Measurements from ENCODE around the gene CCDC91.
"Not testable (repeated sequence)": the region's sequence is repeated elsewhere in the genome, so short reads cannot be mapped to it uniquely, and the experiment has no call there.

Gene CCDC91

DNA sequence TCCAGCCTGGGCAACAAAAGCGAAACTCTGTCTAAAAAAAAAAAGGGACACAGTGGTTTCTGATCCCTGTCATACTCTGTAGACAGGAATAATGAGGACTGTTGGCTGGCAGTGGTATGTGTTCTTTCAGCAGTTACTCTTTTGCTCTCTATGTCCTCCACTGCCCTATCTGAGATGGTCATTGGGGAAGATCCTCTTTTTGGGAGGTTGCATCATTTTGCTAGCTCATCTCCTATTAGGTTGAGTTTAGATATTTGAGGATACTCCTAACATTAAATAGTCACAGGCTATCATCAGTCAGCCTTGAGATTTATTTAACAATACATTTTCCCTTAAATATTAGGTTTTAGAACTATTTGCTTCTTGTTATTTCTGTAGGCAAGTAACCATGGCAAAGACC, 5.9 kb upstream of the CCDC91 start:
- DNase-seq, result no peak

DNA sequence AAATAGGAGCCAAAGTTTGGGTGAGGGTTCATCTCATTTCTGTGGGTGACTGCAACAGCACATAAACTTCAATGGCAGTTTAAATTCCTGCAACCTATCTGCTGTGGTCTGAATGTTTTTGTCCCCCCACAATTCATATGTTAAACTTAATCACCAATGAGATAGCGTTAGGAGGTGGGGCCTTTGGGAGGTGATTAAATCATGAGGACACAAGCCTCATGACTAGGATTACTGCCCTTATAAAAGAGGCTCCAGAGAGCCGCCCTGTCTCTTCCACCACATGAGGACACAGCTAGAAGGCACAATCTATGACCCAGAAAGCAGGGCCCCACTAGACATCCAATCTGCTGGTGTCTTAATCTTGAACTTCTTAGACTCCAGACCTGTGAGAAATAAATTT, 3.8 kb upstream of the CCDC91 start:
- DNase-seq, result no peak

DNA sequence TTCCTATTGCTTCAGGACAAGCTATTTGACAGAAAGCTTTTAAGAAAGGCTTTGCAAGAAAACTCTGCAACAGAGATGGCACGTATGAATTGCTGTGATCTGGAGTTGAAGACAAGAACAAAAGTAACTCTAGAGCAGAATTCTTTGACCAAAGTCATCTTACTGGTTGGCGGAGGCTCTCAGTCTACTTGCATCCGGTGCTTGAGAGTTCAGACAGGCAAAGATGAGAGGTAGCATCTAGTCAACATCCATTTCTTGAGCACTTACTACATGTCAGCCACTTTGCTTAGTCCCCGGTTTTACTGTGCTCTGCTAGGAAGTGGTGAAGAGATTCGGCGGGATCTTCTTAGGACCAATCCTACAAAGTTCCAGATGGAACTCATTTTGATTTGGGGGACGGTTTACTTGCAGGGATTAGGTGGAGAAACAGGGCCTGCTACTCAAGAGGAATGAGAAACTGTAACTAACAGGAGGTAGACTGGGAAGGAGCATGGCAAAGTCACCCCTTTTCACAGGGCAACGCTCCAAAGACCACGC, 404 bp upstream of the CCDC91 start:
- DNase-seq, result no peak

DNA sequence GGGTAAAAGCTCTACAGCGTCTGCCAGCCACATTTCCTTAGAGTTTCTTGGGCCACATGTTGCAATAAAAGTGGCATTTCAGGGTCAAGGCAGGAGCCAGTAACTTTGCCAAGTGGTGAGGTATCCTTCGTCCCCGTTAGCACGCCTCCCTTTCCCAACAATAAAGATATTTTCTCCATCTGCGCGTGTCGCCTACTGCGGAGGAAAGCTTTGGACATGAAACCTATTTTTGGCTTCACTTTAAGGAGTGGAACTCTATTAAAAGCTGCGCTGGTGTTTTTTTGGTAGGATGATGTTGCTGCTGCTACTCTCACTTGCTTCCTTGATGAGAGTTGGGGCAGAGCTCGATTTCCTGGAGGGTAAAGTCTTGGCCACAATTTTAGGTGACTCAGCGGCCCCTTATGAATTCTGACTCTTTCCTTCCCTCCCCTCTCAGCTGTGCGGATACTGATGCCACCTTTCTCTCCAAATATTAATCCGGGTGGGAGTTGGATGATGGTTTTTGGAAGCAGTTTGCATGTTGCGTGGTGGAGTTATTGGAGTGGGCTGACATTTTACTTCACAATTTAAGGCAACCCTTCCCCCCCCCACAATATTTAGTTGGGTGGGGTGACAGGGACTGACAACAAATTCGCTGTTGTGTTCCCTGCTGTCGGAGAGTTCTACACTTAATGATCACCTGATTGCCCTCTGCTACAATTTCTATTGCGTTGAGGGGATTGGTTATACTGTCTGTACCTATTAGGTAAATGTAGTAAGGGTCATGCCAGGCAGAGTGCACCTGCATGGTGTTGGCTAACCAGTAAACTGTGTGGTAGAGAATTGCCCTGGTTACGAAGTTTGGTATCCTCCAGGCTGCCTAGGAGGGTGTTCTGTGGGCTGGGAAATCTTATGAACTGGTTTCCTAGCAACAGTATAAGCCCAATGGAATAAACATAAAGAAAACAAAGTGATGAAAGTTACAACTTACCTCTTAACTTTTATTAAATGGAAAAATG, 1.1 kb downstream of the CCDC91 start:
- no peak for DNase-seq

DNA sequence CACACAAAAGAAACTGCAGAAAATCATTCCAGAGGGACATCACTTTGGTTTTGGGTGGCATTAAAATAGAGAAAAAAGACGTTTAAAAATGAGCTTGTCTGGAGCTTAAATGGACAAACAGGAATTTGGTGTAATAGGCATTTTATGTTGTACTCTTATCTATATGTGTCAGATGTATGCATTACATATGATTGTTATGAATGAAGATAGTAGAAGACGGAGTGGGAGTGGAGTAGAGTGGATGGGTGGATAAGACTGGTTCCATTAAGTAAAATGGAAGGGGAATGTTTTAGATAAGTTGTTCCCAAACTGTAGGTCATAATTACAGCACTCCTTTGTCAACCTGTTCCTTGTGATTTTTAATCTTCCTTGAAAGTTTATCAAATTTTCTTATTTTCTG, 1.9 kb downstream of the CCDC91 start:
- DNase-seq, result no peak

DNA sequence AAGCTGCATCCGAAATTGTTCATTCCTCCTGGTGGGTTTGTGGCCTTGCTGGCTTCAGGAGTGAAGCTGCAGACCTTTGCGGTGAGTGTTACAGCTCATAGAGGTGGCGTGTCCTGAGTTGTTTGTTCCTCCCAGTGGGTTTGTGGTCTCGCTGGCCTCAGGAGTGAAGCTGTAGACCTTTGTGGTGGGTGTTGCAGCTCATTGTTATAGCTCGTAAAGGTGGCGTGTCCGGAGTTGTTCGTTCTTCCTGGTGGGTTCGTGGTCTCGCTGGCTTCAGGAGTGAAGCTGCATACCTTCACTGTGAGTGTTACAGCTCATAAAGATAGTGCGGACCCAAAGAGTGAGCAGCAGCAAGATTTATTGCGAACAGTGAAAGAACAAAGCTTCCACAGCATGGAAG, 4.4 kb downstream of the CCDC91 start:
- not testable (repeated sequence) for DNase-seq

DNA sequence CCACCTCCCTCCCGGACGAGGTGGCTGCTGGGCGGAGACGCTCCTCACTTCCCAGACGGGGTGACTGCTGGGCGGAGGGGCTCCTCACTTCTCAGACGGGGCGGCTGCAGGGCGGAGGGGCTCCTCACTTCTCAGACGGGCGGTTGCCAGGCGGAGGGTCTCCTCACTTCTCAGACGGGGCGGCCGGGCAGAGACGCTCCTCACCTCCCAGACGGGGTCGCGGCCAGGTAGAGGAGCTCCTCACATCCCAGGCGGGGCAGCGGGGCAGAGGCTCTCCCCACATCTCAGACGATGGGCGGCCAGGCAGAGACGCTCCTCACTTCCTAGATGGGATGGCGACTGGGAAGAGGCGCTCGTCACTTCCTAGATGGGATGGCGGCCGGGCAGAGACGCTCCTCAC, 10.9 kb downstream of the CCDC91 start:
- DNase-seq, result not testable (repeated sequence)

DNA sequence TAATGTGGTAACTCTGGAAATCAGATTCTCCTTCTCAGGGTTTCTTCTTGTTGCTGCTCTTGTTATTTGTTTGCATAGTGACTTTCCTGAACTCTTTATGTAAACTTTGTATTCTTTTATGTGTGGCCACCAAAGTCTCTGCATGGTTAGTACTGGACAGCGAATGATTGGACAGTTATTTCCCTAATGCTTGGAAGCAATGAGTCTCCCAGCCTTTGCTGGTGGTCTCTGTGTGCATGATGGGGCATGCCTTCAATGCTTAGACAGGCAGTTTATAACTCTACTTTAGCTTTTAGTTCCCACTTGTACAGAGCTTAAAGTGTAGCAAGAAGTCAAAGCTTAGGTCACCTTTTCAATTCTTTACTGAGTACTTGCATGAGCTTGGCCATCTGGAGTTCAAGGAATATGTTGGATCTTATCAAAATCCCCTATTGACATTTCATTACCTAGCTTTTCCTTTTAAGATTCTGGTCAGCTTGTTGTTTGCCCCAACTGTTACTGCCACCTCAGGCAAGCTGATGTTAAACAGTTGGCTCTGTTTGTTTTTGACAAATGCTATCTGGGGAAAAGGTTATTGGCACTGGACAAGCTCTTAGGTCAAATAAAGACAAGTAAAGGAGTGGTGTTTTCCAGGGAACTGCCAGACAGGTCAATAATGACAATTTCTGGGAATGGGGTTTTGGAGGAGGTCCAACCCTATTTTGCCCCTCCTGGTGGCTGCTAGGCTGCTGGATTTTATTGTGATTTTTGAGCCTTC, 12.3 kb downstream of the CCDC91 start:
- no peak for DNase-seq

DNA sequence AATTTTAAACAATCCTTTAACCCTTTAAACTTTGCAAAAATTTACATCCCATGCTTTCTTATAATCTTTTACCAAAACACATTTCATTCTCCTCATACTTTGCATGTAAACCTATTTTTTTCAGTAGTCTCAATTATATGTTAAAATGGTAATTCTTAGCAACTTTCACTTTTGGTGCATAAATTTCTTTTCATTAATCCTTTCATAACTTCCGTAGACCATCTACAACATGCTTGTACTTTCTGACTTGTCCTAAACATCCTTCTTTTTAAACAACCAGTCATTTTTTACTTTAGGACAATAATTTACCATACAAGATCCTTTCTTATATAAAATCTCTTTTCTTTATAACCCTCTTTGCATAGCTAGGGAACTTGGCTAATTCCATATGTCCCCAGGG, 19.5 kb downstream of the CCDC91 start:
- DNase-seq, result no peak

DNA sequence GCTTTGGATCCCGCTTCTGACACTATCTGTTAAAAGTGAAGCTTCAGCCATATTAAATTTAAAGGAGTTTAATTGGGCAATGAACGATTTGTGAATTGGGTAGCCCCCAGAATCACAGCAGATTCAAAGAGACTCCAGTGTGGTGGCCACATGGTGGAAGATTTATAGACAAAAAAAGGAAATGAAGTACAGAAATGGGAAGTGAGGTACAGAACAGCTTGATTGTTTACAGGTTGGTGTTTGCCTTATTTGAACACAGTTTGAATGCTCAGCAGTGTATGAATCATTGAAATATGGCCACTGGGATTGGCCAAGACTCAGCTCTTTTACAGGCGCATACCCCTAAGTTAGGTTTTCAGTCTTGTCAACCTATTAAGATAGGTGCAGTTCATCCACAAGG, 21.9 kb downstream of the CCDC91 start:
- no peak for DNase-seq

DNA sequence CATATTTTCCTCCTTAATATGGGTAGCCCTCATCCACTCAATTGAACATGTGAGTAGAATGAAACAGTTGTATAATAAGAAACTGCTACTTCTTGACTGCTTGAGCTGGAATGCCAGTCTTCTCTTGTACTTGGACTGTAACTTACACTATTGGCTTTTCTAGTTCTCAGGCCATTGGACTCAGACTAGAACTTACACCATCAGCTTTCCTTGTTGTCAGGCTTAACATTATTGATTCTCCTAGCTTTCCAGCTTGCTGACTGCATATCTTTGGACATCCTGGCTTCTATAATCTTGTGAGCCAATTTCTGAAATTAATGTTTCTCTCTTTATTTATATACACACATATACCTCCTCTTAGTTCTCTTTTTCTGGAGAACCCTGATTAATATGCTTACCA, 24.8 kb downstream of the CCDC91 start:
- no peak for DNase-seq

DNA sequence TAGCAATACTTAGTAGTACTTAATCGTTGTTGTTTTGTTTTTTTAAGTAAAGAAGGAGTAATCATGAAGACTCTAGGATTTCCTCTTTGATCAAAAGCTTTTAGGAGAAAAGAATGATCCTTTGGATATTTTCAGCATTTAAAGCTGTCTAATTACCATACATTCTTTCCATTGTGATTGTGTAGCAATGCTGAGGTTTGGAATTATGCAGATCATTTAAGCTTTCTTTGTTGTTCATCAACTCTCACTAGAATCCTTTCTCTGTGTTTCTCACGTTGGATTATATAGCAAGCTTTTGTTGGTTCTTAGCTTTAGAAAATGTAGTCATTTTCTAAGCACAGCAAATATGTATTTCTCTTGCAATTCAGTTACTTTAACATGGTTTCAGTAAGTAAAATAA, 25.8 kb downstream of the CCDC91 start:
- DNase-seq, result no peak

DNA sequence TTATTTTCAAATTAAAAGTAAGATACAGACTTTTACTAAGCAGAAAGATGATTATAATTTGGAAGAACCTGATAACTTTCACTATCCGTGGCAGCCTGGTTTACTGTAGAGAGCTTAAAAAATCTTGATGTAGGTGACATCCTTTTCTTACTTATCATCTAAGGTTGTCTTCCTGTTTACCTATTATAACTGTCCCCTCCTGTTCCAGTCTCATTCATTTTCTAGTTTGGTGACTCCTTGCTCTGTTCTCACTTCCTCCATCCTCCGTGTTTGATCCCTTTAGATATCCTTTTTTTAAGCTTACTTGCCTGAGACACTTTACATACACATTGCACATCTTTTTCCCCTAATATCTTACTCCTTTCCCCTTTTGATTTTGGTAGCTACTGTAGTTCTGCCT, 27.5 kb downstream of the CCDC91 start:
- DNase-seq, result no peak

DNA sequence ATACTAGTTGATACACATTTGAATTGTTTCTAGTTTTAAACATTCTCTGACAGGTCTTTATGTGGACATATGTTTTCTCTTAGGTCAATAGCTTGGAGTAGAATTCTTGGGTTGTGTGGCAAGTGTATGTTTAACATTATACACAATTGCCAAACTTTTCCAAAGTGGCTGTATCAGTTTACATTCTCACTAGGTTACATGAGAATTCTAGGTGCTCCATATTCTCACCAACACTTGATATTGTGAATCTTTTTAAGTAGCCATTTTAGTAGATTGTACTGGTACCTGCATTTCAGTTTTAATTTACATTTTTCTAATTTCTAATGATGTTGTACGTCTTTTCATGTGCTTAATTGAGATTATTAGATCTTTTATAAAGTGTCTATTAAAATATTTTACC, 28.6 kb downstream of the CCDC91 start:
- no peak for DNase-seq

DNA sequence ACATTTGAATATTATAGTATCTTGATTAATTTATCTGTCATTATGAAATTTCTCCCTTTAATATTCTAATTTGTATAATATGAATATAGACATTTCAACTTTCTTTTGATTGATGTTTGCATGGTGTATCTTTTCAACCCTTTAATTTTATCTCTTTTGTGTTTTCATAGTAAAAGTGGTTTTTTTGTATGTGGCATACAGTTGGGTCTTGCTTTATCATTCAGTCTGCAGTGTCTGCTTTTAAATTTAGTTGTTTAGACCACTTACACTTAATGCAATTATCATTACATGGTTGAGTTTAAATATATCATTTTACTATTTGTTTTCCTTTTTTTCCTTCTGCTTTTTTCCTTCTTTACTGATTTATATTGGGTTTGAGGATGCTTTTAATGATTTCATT, 29.6 kb downstream of the CCDC91 start:
- no peak for DNase-seq

DNA sequence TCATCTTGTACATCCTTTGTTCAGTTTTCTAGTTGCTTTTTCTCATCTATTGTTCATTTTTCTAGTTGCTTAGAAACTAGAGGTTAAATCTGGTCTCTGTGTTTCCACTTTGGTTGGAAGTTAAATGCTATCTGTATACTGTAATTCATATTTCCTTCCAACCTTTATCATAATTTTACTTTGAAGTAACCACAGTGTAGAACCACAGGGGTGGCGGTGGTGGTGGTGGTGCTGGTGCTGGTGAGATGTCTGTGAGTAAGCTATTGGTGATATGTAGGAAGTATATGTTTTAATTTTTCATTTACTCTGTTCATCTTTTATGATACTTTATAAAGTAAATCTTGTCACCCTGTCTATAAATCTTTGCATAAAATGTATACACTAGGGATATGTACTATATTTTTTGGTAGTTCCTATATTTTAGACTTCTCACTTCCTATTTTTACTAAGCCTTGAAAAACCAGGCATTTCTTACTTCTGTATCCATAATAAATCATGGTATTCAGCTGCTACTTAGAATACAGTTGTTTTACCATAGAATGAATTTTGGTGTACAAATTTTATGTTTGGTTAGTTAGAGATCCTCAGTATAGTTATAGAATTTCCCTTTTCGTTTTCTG, 31.9 kb downstream of the CCDC91 start:
- DNase-seq, result no peak

DNA sequence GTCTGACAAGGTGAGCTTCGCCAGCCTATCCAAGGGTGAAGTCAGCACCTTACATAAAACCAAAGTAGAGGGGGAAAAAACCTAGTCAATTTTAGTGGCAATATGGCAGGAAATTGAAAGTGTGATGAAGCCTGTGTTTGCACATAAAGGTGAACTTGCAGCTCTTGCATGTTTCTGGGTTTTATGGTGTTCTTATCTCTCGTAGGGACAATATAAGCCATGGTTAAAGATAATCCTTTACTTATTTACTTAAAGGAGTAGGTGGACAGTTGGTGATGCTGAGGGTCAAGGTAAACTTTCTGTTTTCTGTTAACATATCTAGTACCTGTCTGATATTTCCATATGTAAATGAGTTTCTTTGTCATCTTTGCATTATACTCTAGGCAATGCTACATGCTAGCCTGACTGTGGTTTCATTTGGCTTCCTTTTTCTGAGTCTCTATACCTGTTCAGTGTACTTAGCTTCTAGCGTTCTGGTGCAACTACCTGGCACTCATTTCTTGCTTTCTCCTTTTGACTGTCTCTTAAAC, 32.8 kb downstream of the CCDC91 start:
- no peak for DNase-seq

DNA sequence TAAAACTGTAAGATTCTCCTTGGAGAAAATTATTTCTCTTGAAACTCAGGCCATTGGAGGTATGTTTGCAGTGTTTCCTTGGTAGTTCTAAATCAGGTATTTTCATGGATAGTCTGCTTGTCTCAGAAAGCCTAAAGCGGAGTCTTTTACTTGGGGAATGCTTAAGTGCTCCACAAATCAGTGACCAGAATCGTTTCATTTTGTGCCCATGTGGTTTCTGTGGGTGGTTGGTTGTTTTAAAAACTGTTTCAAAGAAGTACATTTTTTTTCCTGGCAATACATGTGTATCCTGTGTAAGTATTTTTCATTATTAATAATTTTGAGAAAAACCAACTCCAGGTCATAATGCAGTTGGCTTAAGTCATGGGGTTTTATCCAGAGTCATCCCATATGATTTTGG, 33.6 kb downstream of the CCDC91 start:
- no peak for DNase-seq

DNA sequence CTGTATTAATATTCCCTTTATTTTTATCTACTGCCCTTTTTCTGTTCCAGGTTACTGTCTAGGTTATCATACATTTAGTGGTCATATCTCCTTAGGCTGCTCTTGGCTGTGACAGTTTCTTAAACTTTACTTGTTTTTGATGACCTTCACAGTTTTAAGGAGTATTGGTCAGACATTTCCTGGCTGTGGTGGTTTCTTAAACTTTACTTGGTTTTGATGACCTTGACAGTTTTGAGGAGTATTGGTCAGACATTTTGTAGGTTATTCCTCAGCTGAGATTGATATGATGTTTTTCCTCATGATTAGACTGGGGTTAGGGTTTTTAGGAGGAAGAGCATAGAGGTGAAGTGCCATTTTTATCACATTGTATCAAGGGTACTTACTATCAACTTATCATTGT, 36.4 kb downstream of the CCDC91 start:
- DNase-seq, result no peak

DNA sequence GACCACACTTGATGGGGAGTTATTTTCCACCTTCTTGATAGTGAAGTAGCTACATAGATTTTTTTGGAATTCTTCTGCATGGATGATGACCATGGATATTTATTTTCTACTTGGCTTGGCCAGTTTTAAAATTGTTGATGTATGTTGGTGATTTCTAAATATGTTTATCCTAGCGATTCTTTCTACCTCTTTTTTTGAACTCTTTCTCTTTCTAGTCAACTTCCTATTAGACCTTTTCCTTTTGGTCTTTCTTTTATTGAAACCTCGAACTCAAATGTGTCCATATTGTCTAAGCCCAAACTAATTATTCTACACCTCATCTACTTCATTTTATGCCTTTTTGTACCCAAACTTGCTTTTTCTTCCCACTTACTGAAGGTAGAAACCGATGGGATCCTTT, 37.0 kb downstream of the CCDC91 start:
- DNase-seq, result no peak

DNA sequence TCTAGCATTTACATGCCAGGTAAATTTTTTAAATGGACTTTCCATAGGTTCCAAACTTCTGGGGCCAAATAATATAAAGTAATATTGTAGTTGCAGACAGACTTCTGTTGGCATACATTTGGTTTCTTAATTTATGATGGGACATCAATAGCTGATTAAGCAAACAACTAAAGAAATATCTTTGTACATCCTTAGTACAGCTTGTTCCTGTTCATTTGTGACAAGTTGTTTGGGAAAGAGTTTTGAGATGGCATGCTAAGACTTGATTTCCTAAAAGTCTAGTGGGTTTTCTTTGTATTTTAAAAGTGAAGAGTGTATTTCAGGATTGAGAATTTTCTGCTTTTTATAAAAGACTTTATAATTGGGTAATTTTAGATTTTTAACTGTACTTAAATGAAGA, 41.0 kb downstream of the CCDC91 start:
- DNase-seq, result no peak

DNA sequence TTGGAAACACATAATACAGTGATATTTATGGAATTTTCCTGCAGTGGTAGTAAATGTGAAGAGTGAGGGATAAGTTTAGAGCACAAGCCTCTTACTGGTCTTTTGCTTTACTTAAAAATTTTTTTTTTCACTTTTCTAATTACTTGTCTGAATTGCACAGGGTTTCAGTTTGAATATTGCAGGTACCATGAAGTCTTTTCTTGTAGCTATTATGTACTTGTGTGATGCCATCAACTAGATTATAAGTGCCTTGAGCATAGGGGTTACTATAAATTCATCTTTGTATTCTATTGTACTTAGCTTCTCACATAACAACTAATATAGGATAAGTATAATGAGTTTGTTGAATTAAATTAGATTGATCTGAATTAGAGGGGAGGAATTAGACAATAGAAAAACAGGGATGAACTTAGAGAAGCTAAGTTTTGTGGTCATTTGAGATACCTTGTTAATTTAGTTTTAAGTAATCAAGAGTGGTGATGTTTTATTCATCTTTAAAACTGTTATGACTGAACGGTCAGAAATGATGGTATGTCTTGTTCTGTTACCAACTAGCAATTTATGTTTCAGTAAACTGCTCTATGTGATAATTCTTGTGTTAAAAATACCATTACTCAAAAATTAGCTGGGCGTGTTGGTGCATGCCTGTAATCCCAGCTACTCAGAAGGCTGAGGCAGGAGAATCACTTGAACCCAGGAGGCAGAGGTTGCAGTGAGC, 42.1 kb downstream of the CCDC91 start:
- DNase-seq, result no peak

DNA sequence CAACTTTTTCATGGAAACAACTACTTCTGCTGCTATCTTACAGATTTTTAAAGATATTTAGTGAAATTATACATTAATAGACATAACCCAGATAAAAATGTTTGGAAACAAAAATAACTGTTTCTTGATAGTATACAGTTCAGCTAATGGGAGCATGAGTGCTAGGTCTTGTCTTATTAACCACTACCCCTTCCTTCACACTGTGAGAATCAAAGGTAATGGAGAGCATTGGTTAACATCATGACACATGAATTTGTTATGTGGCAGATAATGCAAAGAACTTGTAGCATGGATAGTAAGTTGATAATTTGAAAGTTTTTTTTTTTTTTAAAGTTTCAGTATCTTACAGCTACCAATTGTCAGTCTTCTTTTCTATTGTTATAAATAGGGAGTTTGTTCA, 44.2 kb downstream of the CCDC91 start:
- no peak for DNase-seq
